ENCODE data around the gene VPREB1.
"Not testable (repeated sequence)": the region's sequence is repeated elsewhere in the genome, so short reads cannot be mapped to it uniquely, and the experiment has no call there.

- not testable (repeated sequence) for TF ChIP-seq POLR2A, CTCF (IDR thresholded peaks at IDR 0.05)
These were observed 40.6 kb downstream of the VPREB1 start for GRCh38 chr22:22284962-22285756.
